Sigmoid colon (tissue), 7 donors: Measurements from ENCODE around the gene PABPC3. TPM values are rescaled to one million over a fixed set of nuclear protein-coding genes. Genes with fewer than 3 reads are reported as not detected.

ENCODE experiments used
- DNase-seq: peaks from one replicate; pipeline ENCODE4 v3.0.0-alpha.2; 2019
- H3K27ac ChIP-seq, 4 donors: fragments of 200-600 bp; sonication (generic); one replicate each; pipeline ENCODE4 v1.5.1; 2016 to 2019; ENCODE audit warnings: mild to moderate bottlenecking in 1 of 4
- H3K27me3 ChIP-seq, 3 donors: fragments of 200-600 bp; sonication (generic); one replicate each; pipeline ENCODE4 v1.5.1; 2019; ENCODE audit warnings: mild to moderate bottlenecking in 1 of 3
- H3K36me3 ChIP-seq, 4 donors: fragments of 200-600 bp; sonication (generic); one replicate each; pipeline ENCODE4 v1.5.1; 2016 to 2019
- H3K4me1 ChIP-seq, 4 donors: fragments of 200-600 bp; sonication (generic); one replicate each; pipeline ENCODE4 v1.5.1; 2017 to 2019
- H3K4me3 ChIP-seq, 4 donors: fragments of 200-600 bp; sonication (generic); one replicate each; pipeline ENCODE4 v1.5.1; 2017 to 2019; ENCODE audit warnings: mild to moderate bottlenecking in 2 of 4, moderate library complexity in 1 of 4
- H3K9me3 ChIP-seq, 4 donors: fragments of 200-600 bp in 3 of 4; sonication (generic) in 3 of 4; one replicate each; pipeline versions ENCODE4 v1.5.1 to v1.6.1; 2013 to 2019
- EP300 ChIP-seq, 4 donors: sonication (generic); formaldehyde crosslinking; IDR thresholded peaks; one replicate each; pipeline ENCODE4 v1.6.1; 2017; ENCODE audit warnings: antibody characterized with exemption in 4 of 4
- POLR2A ChIP-seq, 2 donors: fragments of 450-650 bp; IDR thresholded peaks; one replicate each; pipeline ENCODE4 v1.6.1; 2016; ENCODE audit warnings: antibody characterized with exemption in 2 of 2, mild to moderate bottlenecking in 2 of 2, moderate library complexity in 2 of 2
- POLR2AphosphoS5 ChIP-seq, 4 donors: sonication (generic); formaldehyde crosslinking; IDR thresholded peaks; one replicate each; pipeline ENCODE4 v1.6.1; 2017; ENCODE audit warnings: antibody characterized with exemption in 4 of 4
- WGBS, 2 donors: extraction: QIAGEN DNeasy Blood & Tissue Kit; methylation state at CpG; one replicate each; pipeline ENCODE4 v1.1.7; 2013; 5-methylcytosine and 5-hydroxymethylcytosine counted together
- intact Hi-C: fragments of 100-400 bp; cut with DNase I; formaldehyde crosslinking; loops from one replicate; pipeline ENCODE4 v1.15.1; 2023
- polyA plus RNA-seq, 3 donors: library from polyadenylated mRNA; stranded (reverse); fragments of 200-250 nt; gene quantifications; one replicate each; pipeline ENCODE4 v1.2.3, GENCODE V29; 2013
- total RNA-seq, 4 donors: library from RNA; depleted of rRNA; stranded (reverse); fragments of >200 nt; gene quantifications; one replicate each; pipeline ENCODE4 v1.1.0, GENCODE V29; 2016
- TF ChIP-seq, protein P1 (sequence below), 4 experiments: fragments of 450-650 bp in 3 of 4; fragments of 200-600 bp in 1 of 4; IDR thresholded peaks; one replicate each; pipeline ENCODE4 v1.5.1; 2016 to 2019; ENCODE audit warnings: antibody characterized with exemption in 4 of 4, mild to moderate bottlenecking in 3 of 4, moderate library complexity in 2 of 4
- donor health status: healthy with polysubstance abuse.
- donor health status: Bipolar disorder and iron deficiency.
- donor health status: healthy.

The PABPC3 gene
- total and polyA plus RNA-seq, 7 donors = under 0.01 to 0.16 (median 0.10) TPM; not detected in 4

DNA sequence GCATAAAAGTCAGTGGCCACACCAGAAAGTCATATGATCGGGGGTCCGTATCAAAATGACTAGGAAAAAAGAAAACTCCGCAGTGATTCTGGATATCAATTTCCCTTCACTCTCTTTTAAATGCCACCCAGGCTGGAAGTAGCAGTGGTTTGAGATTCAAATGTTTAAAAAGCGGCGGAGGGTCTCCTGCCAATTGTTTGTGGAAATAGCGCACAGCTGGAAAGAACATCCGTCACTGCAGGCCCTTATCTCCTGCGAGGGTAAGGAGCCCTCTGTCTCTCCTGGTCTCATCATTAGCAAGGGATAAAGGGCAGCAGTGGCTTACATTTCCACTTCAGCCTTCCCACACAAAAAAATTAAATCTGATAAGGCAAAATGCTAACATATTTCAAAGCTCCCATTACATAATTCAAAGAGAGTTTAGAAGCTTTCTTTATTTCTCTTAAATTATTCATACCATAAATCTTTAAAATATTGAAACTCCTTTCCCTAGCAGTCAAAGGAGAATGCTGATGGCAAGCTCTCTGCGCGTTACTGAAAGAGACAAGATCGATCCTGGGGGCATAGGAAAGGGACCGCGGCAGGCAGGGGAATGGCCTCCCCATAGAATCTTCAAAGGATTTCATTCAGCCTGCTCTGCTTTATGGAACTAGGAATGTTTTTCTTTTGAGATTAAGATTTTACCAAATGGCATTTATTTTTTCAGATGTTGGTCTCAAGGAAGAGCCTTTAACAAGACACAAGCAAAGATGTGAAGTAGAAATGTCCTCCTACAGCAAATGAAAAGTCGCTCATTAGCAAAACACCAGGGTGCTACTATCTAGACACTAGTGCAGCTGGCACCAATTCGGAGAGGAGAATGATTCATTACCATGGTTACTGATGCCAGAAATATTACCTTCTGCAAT is 41.2 kb downstream of the PABPC3 start:
- peaks cover 0 to 7% (median 0%) of the 10 kb centered on the region in 3 donors for H3K27me3 ChIP-seq
- TF ChIP-seq, protein P1, sequence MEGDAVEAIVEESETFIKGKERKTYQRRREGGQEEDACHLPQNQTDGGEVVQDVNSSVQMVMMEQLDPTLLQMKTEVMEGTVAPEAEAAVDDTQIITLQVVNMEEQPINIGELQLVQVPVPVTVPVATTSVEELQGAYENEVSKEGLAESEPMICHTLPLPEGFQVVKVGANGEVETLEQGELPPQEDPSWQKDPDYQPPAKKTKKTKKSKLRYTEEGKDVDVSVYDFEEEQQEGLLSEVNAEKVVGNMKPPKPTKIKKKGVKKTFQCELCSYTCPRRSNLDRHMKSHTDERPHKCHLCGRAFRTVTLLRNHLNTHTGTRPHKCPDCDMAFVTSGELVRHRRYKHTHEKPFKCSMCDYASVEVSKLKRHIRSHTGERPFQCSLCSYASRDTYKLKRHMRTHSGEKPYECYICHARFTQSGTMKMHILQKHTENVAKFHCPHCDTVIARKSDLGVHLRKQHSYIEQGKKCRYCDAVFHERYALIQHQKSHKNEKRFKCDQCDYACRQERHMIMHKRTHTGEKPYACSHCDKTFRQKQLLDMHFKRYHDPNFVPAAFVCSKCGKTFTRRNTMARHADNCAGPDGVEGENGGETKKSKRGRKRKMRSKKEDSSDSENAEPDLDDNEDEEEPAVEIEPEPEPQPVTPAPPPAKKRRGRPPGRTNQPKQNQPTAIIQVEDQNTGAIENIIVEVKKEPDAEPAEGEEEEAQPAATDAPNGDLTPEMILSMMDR (IDR thresholded peaks at IDR 0.05) = no peak
- TF ChIP-seq POLR2A (IDR thresholded peaks at IDR 0.05) (no peak), POLR2AphosphoS5 (IDR thresholded peaks at IDR 0.05) (no peak), EP300 (IDR thresholded peaks at IDR 0.05) (no peak)
- no peaks in the 10 kb centered on the region for H3K36me3 ChIP-seq
- H3K4me1 ChIP-seq = no peaks in the 10 kb centered on the region
- intact Hi-C loops = no loop called here
- DNase-seq = no peak
- 23 to 45% methylated on average over 15 of the region's 15 CpGs for WGBS, 2 donors
- no peaks in the 10 kb centered on the region for H3K9me3 ChIP-seq
- H3K4me3 ChIP-seq = no peak overlapping the region
- H3K27ac ChIP-seq = no peak overlapping the region

DNA sequence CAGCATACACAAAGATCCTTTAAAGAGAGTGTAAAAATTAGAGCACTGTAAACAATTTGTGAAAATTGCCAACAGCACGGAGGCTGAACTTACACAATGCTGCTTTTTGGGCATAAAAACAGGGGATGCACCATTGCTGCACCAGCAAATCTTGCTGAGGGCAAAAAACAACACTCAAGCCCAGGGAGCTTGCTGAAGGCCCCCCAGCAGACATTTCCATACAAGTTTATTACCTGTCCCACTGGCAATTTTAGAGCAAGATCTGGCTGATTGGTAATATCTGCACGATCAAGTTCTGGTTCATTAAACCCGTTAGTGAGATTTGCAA is 41.8 kb downstream of the PABPC3 start:
- peaks cover 0 to 7% (median 0%) of the 10 kb centered on the region in 3 donors for H3K27me3 ChIP-seq
- H3K4me1 ChIP-seq = no peaks in the 10 kb centered on the region
- no peaks in the 10 kb centered on the region for H3K9me3 ChIP-seq
- no peak overlapping the region for H3K27ac ChIP-seq
- no peak overlapping the region for H3K4me3 ChIP-seq
- intact Hi-C loops = no loop called here
- no peaks in the 10 kb centered on the region for H3K36me3 ChIP-seq
- TF ChIP-seq POLR2AphosphoS5 (IDR thresholded peaks at IDR 0.05) (no peak), EP300 (IDR thresholded peaks at IDR 0.05) (no peak), POLR2A (IDR thresholded peaks at IDR 0.05) (no peak)
- TF ChIP-seq, protein P1 (IDR thresholded peaks at IDR 0.05) = no peak
- DNase-seq = no peak
- WGBS, 2 donors = 72 to 74% methylated on average over 3 of the region's 3 CpGs

DNA sequence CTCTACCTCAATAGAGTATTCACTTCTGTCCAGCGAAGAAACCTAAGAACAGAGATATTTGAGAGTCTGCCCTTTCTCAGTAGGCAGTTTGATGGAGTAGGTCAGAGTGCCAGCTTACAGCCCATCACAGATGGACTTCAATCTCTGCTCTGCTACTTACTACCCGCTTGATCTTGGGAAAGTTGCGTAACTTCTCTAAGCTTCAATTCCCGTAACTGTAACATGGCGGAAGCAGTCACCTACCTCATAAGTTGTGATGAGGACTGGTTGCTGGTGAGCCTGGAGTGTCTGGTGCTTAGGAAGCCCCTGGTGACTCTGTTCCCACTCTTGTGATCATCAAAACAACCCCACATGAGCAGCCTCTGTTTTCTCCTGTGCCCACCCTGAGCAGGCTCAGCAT is 45.1 kb downstream of the PABPC3 start:
- Histone ChIP-seq H3K4me3 (no peak overlapping the region), H3K27me3 (peaks cover 0 to 4% (median 0%) of the 10 kb centered on the region in 3 donors), H3K9me3 (no peaks in the 10 kb centered on the region), H3K36me3 (no peaks in the 10 kb centered on the region), H3K27ac (no peak overlapping the region), H3K4me1 (no peaks in the 10 kb centered on the region)
- no peak for DNase-seq
- TF ChIP-seq EP300 (IDR thresholded peaks at IDR 0.05) (no peak), POLR2AphosphoS5 (IDR thresholded peaks at IDR 0.05) (no peak), POLR2A (IDR thresholded peaks at IDR 0.05) (no peak)
- TF ChIP-seq, protein P1 (IDR thresholded peaks at IDR 0.05) = no peak
- intact Hi-C loops = no loop called here
- WGBS, 2 donors = 82 to 86% methylated on average over 5 of the region's 5 CpGs

DNA sequence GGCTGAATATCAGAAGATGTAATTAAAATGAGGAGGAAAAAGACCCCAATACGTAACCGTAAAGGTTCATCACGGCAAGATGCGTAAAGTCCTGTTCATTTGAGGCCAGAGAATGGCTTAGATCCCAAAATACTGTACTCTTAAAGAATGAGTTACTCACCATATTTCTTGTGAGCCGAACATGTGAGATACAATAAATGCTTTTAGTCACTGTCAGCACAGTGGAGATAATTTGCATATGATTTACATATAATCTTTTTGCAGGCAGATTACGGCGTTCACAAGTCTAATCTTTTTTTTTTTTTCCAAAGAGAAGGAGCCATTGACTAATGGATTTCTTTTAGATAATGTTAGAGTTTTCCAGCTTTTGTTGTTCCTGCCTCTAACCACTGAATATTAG is 47.8 kb downstream of the PABPC3 start:
- 76 to 86% methylated on average over 7 of the region's 7 CpGs for whole genome bisulfite sequencing, 2 donors
- intact Hi-C loops = no loop called here
- Histone ChIP-seq H3K36me3 (no peaks in the 10 kb centered on the region), H3K4me1 (no peaks in the 10 kb centered on the region), H3K4me3 (no peak overlapping the region), H3K27ac (no peak overlapping the region), H3K9me3 (no peaks in the 10 kb centered on the region), H3K27me3 (no peaks in the 10 kb centered on the region)
- TF ChIP-seq, protein P1 (IDR thresholded peaks at IDR 0.05) = no peak
- TF ChIP-seq POLR2AphosphoS5 (IDR thresholded peaks at IDR 0.05) (no peak), POLR2A (IDR thresholded peaks at IDR 0.05) (no peak), EP300 (IDR thresholded peaks at IDR 0.05) (no peak)
- DNase-seq = no peak
